ENCODE results near the gene ATP6V1C2. TPM values are rescaled to one million over a fixed set of nuclear protein-coding genes. Genes with fewer than 3 reads are reported as not detected.

ATP6V1C2 gene
- total RNA-seq, 1 experiment from 2014 or later, result not detected

DNA sequence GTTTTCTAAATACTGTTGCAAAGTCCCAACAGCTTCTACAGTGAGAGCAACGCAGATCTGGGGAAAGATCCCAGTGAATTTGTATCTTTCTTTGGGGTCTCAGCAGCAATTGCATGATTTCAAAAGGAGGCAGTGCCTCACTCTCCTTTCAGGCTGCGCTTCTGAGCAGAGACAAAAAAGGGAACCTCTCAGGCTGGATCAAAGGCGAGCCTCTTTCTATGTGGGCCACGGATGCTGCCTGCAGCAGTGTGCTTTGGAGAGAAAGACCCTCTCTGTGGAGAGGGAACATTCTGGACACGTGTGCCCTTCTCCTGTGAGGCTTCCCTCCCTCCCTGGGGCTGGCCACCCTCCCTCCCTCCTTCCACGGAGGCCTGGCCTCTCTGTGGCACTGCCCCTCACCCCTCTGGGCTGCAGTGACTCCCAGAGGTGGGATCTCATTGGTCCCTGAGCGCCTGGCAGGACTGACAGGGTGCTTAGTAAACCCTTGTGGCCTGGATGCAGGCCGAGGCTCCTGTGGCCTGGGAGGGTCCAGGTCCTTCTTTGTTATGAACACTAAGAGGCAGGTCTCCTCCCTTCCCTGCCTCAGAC is 112.7 kb downstream of the ATP6V1C2 start:
- no peak for DNase-seq (ENCODE audit: low read depth)

Other genes with a start within 250 kb of the ATP6V1C2 start
- 40.5 and 43.4 TPM in 2 replicates for gene NOL10, start 31.7 kb upstream of the ATP6V1C2 start, total RNA-seq (2014; rRNA removed)
- 256 and 274 TPM in 2 replicates for gene PDIA6, start 91.2 kb downstream of the ATP6V1C2 start, total RNA-seq (2014; rRNA removed)
- gene KCNF1, start 190.3 kb downstream of the ATP6V1C2 start, total RNA-seq (2014; rRNA removed), result 0.19 and 0.29 TPM in 2 replicates